NOMO-1 (cell line): ENCODE measurements around the gene PSMD2.

ENCODE experiments used
- DNase-seq, 2 experiments: peaks; one replicate each; lab custom pipeline; 2025; ENCODE audit not compliant: unreplicated experiment in 2 of 2; lab: John Stamatoyannopoulos, UW

PSMD2 gene

GRCh38 chr3:184315871-184316661 is 17.0 kb downstream of the PSMD2 start:
- DNase-seq, result no peak

- DNase-seq, result no peak
These were observed 17.8 kb downstream of the PSMD2 start for GRCh38 chr3:184316792-184317191.

GRCh38 chr3:184317201-184317600 is 18.2 kb downstream of the PSMD2 start:
- DNase-seq, result no peak

- peak; percentile 47 to 57 for DNase-seq
These were observed 21.0 kb downstream of the PSMD2 start for GRCh38 chr3:184320104-184320445.

GRCh38 chr3:184321666-184322065 is 22.6 kb downstream of the PSMD2 start:
- no peak for DNase-seq

- peak; percentile 98 to 100 for DNase-seq
These were observed 23.9 kb downstream of the PSMD2 start for GRCh38 chr3:184322731-184323487.

GRCh38 chr3:184323696-184324095 is 24.7 kb downstream of the PSMD2 start:
- no peak for DNase-seq

GRCh38 chr3:184325269-184325668 is 26.2 kb downstream of the PSMD2 start:
- DNase-seq, result no peak

GRCh38 chr3:184325715-184326369 is 26.8 kb downstream of the PSMD2 start:
- DNase-seq, result no peak

GRCh38 chr3:184327171-184327570 is 28.1 kb downstream of the PSMD2 start:
- DNase-seq, result no peak

- DNase-seq, result no peak
These were observed 29.5 kb downstream of the PSMD2 start for GRCh38 chr3:184328516-184328915.

GRCh38 chr3:184332370-184333090 is 33.5 kb downstream of the PSMD2 start:
- DNase-seq, result no peak

GRCh38 chr3:184333190-184333589 is 34.1 kb downstream of the PSMD2 start:
- DNase-seq, result no peak

- no peak for DNase-seq
These were observed 34.7 kb downstream of the PSMD2 start for GRCh38 chr3:184333700-184334099.

- DNase-seq, result no peak
These were observed 35.6 kb downstream of the PSMD2 start for GRCh38 chr3:184334470-184335158.

GRCh38 chr3:184335291-184335660 is 36.2 kb downstream of the PSMD2 start:
- no peak for DNase-seq

- DNase-seq, result peak; percentile 61 to 79
These were observed 36.9 kb downstream of the PSMD2 start for GRCh38 chr3:184335661-184336546.

- DNase-seq, result peak in 1 of 2 experiments; percentile 36
These were observed 37.7 kb downstream of the PSMD2 start for GRCh38 chr3:184336547-184337398.

GRCh38 chr3:184337399-184337714 is 38.3 kb downstream of the PSMD2 start, which contains the start of gene FAM131A:
Gene FAM131A, plus strand, starts transcription at chr3:184337600. Its CDS starts 31 bp downstream, at chr3:184337631.
- DNase-seq, result no peak
